ENCODE data around the gene USP17L26. TPM values are rescaled to one million over a fixed set of nuclear protein-coding genes. Genes with fewer than 3 reads are reported as not detected.
"Not testable (repeated sequence)": the region's sequence is repeated elsewhere in the genome, so short reads cannot be mapped to it uniquely, and the experiment has no call there.

Gene USP17L26, protein sequence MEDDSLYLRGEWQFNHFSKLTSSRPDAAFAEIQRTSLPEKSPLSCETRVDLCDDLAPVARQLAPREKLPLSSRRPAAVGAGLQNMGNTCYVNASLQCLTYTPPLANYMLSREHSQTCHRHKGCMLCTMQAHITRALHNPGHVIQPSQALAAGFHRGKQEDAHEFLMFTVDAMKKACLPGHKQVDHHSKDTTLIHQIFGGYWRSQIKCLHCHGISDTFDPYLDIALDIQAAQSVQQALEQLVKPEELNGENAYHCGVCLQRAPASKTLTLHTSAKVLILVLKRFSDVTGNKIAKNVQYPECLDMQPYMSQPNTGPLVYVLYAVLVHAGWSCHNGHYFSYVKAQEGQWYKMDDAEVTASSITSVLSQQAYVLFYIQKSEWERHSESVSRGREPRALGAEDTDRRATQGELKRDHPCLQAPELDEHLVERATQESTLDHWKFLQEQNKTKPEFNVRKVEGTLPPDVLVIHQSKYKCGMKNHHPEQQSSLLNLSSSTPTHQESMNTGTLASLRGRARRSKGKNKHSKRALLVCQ
- total RNA-seq = not detected

DNA sequence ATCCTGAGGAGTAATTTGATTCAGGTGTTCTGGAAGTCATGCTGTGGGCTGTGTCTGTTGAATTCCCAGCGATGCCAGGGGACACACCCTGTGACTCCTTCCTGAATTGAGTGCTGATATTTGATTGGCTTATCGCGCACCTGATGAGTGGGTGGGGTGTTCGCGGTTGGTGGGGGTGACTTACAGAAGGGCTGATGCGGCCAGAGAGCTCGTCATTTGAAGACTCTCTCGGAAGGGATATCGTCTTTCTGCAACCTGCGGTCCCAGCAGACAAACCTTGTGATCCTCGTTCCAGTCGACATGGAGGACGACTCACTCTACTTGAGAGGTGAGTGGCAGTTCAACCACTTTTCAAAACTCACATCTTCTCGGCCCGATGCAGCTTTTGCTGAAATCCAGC lies at the start of gene USP17L26:
Gene USP17L26 (plus strand): TSS at position 301 of the 400 bp plus-strand sequence. CDS start 0 bp downstream, at position 301.
- not testable (repeated sequence) for H3K36me3 Mint-ChIP-seq (ENCODE audit: low read depth); H3K27me3 Mint-ChIP-seq; H3K9me3 Mint-ChIP-seq; H3K27ac Mint-ChIP-seq; H3K4me3 Mint-ChIP-seq; H3K4me1 Mint-ChIP-seq; ATAC-seq (replicated peaks)

DNA sequence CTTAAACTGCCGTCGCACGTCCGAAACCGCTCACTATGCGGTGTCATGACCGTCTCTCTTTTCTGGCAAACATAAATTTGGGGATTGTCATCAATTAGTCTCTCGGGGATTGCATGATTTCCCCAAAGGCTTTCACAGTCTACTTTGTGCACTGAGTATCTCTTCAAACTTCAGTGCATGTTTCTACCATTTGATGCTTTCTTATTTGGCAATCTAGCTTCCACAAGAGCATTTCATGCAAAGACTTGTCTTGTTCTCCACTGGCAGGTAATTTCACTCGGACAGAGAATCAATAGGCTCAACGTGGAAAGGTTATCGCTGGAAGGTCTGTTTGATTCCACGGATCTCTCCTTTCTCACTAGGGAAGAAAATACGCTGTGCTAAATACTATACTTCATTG lies 10.3 kb upstream of the USP17L26 start:
- not testable (repeated sequence) for ATAC-seq (replicated peaks); H3K27me3 Mint-ChIP-seq; H3K27ac Mint-ChIP-seq; H3K4me1 Mint-ChIP-seq; H3K4me3 Mint-ChIP-seq; H3K36me3 Mint-ChIP-seq (ENCODE audit: low read depth); H3K9me3 Mint-ChIP-seq

DNA sequence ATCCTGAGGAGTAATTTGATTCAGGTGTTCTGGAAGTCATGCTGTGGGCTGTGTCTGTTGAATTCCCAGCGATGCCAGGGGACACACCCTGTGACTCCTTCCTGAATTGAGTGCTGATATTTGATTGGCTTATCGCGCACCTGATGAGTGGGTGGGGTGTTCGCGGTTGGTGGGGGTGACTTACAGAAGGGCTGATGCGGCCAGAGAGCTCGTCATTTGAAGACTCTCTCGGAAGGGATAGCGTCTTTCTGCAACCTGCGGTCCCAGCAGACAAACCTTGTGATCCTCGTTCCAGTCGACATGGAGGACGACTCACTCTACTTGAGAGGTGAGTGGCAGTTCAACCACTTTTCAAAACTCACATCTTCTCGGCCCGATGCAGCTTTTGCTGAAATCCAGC lies 9.6 kb upstream of the USP17L26 start, which contains the start of gene USP17L24:
Gene USP17L24 (plus strand): TSS at position 301 of the 400 bp plus-strand sequence. CDS start 0 bp downstream, at position 301.
- not testable (repeated sequence) for H3K4me1 Mint-ChIP-seq; H3K4me3 Mint-ChIP-seq; H3K36me3 Mint-ChIP-seq (ENCODE audit: low read depth); H3K27me3 Mint-ChIP-seq; H3K9me3 Mint-ChIP-seq; ATAC-seq (replicated peaks); H3K27ac Mint-ChIP-seq

DNA sequence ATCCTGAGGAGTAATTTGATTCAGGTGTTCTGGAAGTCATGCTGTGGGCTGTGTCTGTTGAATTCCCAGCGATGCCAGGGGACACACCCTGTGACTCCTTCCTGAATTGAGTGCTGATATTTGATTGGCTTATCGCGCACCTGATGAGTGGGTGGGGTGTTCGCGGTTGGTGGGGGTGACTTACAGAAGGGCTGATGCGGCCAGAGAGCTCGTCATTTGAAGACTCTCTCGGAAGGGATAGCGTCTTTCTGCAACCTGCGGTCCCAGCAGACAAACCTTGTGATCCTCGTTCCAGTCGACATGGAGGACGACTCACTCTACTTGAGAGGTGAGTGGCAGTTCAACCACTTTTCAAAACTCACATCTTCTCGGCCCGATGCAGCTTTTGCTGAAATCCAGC lies 4.8 kb upstream of the USP17L26 start, which contains the start of gene USP17L25:
Gene USP17L25 (plus strand): TSS at position 301 of the 400 bp plus-strand sequence. CDS start 0 bp downstream, at position 301.
- not testable (repeated sequence) for ATAC-seq (replicated peaks); H3K27me3 Mint-ChIP-seq; H3K9me3 Mint-ChIP-seq; H3K36me3 Mint-ChIP-seq (ENCODE audit: low read depth); H3K4me1 Mint-ChIP-seq; H3K4me3 Mint-ChIP-seq; H3K27ac Mint-ChIP-seq

DNA sequence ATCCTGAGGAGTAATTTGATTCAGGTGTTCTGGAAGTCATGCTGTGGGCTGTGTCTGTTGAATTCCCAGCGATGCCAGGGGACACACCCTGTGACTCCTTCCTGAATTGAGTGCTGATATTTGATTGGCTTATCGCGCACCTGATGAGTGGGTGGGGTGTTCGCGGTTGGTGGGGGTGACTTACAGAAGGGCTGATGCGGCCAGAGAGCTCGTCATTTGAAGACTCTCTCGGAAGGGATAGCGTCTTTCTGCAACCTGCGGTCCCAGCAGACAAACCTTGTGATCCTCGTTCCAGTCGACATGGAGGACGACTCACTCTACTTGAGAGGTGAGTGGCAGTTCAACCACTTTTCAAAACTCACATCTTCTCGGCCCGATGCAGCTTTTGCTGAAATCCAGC lies 4.6 kb downstream of the USP17L26 start, which contains the start of gene USP17L5:
Gene USP17L5 (plus strand): TSS at position 301 of the 400 bp plus-strand sequence. CDS start 0 bp downstream, at position 301.
- not testable (repeated sequence) for H3K27me3 Mint-ChIP-seq; ATAC-seq (replicated peaks); H3K27ac Mint-ChIP-seq; H3K4me1 Mint-ChIP-seq; H3K36me3 Mint-ChIP-seq (ENCODE audit: low read depth); H3K4me3 Mint-ChIP-seq; H3K9me3 Mint-ChIP-seq

DNA sequence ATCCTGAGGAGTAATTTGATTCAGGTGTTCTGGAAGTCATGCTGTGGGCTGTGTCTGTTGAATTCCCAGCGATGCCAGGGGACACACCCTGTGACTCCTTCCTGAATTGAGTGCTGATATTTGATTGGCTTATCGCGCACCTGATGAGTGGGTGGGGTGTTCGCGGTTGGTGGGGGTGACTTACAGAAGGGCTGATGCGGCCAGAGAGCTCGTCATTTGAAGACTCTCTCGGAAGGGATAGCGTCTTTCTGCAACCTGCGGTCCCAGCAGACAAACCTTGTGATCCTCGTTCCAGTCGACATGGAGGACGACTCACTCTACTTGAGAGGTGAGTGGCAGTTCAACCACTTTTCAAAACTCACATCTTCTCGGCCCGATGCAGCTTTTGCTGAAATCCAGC lies 9.4 kb downstream of the USP17L26 start, which contains the start of gene USP17L27:
Gene USP17L27 (plus strand): TSS at position 301 of the 400 bp plus-strand sequence. CDS start 0 bp downstream, at position 301.
- H3K9me3 Mint-ChIP-seq; ATAC-seq (replicated peaks); H3K27ac Mint-ChIP-seq; H3K36me3 Mint-ChIP-seq (ENCODE audit: low read depth); H3K4me3 Mint-ChIP-seq; H3K4me1 Mint-ChIP-seq; H3K27me3 Mint-ChIP-seq: not testable (repeated sequence)

DNA sequence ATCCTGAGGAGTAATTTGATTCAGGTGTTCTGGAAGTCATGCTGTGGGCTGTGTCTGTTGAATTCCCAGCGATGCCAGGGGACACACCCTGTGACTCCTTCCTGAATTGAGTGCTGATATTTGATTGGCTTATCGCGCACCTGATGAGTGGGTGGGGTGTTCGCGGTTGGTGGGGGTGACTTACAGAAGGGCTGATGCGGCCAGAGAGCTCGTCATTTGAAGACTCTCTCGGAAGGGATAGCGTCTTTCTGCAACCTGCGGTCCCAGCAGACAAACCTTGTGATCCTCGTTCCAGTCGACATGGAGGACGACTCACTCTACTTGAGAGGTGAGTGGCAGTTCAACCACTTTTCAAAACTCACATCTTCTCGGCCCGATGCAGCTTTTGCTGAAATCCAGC lies 14.1 kb downstream of the USP17L26 start, which contains the start of gene USP17L28:
Gene USP17L28 (plus strand): TSS at position 301 of the 400 bp plus-strand sequence. CDS start 0 bp downstream, at position 301.
- H3K4me1 Mint-ChIP-seq; H3K27me3 Mint-ChIP-seq; H3K9me3 Mint-ChIP-seq; H3K4me3 Mint-ChIP-seq; ATAC-seq (replicated peaks); H3K27ac Mint-ChIP-seq; H3K36me3 Mint-ChIP-seq (ENCODE audit: low read depth): not testable (repeated sequence)

DNA sequence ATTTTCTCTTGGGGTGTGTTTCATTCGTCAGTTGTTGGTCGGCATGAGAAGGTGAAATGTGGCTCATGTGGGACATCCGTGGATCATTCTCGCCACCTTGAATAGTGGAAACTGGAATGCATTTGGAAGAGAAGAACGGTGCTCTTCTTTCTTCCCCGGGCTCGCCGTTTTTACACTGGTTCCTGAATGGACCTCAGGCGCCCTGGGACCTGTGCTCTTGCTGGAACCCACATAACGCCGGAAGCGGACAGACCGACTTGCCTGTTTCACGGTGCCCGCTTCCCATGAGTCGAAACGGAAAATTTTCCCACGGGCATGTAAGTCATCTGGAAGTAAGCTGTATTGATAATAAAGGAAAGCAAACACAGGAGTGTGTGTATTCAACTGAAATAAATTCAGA lies 16.4 kb downstream of the USP17L26 start:
- not testable (repeated sequence) for H3K4me3 Mint-ChIP-seq; H3K9me3 Mint-ChIP-seq; H3K27me3 Mint-ChIP-seq; H3K36me3 Mint-ChIP-seq (ENCODE audit: low read depth); ATAC-seq (replicated peaks); H3K27ac Mint-ChIP-seq; H3K4me1 Mint-ChIP-seq

DNA sequence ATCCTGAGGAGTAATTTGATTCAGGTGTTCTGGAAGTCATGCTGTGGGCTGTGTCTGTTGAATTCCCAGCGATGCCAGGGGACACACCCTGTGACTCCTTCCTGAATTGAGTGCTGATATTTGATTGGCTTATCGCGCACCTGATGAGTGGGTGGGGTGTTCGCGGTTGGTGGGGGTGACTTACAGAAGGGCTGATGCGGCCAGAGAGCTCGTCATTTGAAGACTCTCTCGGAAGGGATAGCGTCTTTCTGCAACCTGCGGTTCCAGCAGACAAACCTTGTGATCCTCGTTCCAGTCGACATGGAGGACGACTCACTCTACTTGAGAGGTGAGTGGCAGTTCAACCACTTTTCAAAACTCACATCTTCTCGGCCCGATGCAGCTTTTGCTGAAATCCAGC lies 18.9 kb downstream of the USP17L26 start, which contains the start of gene USP17L29:
Gene USP17L29 (plus strand): TSS at position 301 of the 400 bp plus-strand sequence. CDS start 0 bp downstream, at position 301.
- H3K4me1 Mint-ChIP-seq; H3K4me3 Mint-ChIP-seq; H3K36me3 Mint-ChIP-seq (ENCODE audit: low read depth); H3K9me3 Mint-ChIP-seq; H3K27ac Mint-ChIP-seq; H3K27me3 Mint-ChIP-seq; ATAC-seq (replicated peaks): not testable (repeated sequence)

DNA sequence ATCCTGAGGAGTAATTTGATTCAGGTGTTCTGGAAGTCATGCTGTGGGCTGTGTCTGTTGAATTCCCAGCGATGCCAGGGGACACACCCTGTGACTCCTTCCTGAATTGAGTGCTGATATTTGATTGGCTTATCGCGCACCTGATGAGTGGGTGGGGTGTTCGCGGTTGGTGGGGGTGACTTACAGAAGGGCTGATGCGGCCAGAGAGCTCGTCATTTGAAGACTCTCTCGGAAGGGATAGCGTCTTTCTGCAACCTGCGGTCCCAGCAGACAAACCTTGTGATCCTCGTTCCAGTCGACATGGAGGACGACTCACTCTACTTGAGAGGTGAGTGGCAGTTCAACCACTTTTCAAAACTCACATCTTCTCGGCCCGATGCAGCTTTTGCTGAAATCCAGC lies 28.4 kb downstream of the USP17L26 start, which contains the start of gene USP17L30:
Gene USP17L30 (plus strand): TSS at position 301 of the 400 bp plus-strand sequence. CDS start 0 bp downstream, at position 301.
- not testable (repeated sequence) for H3K4me3 Mint-ChIP-seq; H3K27ac Mint-ChIP-seq; ATAC-seq (replicated peaks); H3K9me3 Mint-ChIP-seq; H3K36me3 Mint-ChIP-seq (ENCODE audit: low read depth); H3K27me3 Mint-ChIP-seq; H3K4me1 Mint-ChIP-seq

DNA sequence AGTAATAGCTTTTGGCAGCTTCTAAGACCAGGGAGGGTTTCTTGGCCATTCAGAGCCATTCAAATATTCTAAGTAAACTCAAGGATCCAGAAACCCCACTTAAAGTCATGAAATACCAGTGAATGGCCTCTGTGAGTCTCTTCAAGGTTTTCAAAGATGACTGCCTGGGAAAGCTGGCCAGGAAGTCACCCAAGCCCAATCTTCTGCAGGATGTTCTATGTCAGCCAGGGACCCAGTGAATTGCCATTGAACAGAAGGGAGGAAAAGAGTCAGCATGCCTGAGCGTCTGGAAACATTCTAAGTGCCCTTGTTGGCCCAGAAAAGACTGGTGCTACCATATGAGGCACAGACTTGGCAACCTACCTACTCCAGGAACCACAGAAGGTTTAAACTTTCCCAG lies 45.4 kb downstream of the USP17L26 start:
- not testable (repeated sequence) for H3K4me3 Mint-ChIP-seq

DNA sequence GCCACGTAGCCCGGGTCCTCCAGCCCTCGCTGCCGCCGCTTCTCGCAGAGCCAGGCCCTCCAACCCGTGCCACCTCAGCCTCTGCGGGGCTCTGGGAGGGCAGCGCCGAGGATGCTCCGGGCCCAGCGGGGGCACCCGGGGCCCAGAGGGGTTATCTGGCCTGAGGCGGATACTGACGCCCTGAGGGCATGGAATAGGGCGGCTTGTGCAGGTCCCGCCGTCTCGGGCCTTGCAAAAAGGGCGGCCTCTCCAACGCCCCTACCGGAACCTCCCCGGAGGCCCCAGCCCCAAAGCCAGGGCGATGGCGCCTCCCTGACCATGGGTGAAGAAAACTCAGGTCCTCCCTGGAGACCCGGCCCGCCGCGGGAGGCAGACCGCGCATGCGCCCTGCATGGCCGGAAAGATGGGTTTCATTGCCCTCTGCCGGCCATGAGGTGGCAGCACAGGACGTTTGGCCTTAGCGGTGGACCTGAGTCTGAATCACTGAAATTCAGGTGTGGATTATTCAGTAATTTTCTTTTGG lies 46.6 kb downstream of the USP17L26 start:
- H3K9me3 Mint-ChIP-seq; ATAC-seq (replicated peaks); H3K27me3 Mint-ChIP-seq: not testable (repeated sequence)

More for the DNA sequence above, 45.4 kb downstream of the USP17L26 start:
- not testable (repeated sequence) for H3K27ac Mint-ChIP-seq; H3K36me3 Mint-ChIP-seq (ENCODE audit: low read depth); H3K4me1 Mint-ChIP-seq; H3K27me3 Mint-ChIP-seq; ATAC-seq (replicated peaks); H3K9me3 Mint-ChIP-seq

DNA sequence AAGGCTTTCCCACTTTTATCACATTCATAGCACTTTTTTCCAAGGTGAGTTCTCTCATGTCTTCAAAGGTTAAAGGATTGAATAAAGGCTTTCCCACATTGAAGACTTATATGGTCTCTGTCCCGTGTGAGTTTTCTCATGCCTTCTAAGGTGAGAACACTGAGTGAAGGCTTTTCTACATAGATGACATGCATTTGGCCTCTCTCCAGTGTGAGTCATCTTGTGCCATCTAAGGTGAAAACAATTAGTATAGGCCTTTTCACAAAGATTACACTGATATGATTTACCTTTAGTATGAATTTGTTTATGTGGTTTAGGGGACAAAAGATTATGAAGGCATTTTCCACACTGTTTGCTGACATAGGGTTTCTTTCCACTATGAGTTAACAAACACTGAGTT lies 49.7 kb downstream of the USP17L26 start:
- ATAC-seq (replicated peaks) = no peak
- H3K27me3 Mint-ChIP-seq = no peaks in the 10 kb centered on the region
- no peaks in the 10 kb centered on the region for H3K9me3 Mint-ChIP-seq
- no peaks in the 10 kb centered on the region for H3K4me1 Mint-ChIP-seq
- H3K27ac Mint-ChIP-seq = no peak overlapping the region
- H3K36me3 Mint-ChIP-seq (ENCODE audit: low read depth) = no peaks in the 10 kb centered on the region
- no peak overlapping the region for H3K4me3 Mint-ChIP-seq

More for the DNA sequence above, 46.6 kb downstream of the USP17L26 start:
- not testable (repeated sequence) for H3K27ac Mint-ChIP-seq; H3K4me1 Mint-ChIP-seq; H3K36me3 Mint-ChIP-seq (ENCODE audit: low read depth)
- H3K4me3 Mint-ChIP-seq = peak overlapping the region; percentile 30

Measured in activated T-helper 17 cell treated with anti-CD3 and anti-CD28 coated beads, Interleukin-2, amount 50 U/mL, for 72 hours (primary cell).